ENCODE results near the gene PTGFR. TPM values are rescaled to one million over a fixed set of nuclear protein-coding genes. Genes with fewer than 3 reads are reported as not detected.

PTGFR gene
- total RNA-seq, 1 experiment from 2014 or later = not detected

GRCh38 chr1:78549891-78550290, 59.1 kb downstream of the PTGFR start:
- ATAC-seq = no peak
- ChIA-PET POLR2A (no interaction called here), CTCF (no interaction called here), RAD21 (ENCODE audit: low non-redundant PET in 1 of 2, low total read pairs in 2 of 2, uncharacterized antibody in 2 of 2, unreplicated experiment in 2 of 2) (no interaction called here)
- no peaks in the 10 kb centered on the region for H3K79me2 ChIP-seq (ENCODE audit: insufficient read depth, low read length)
- H3K9ac ChIP-seq (ENCODE audit: low read length) = no peak overlapping the region
- no peaks in the 10 kb centered on the region for H3K4me1 ChIP-seq (ENCODE audit: control insufficient read depth in 1 of 2, insufficient read depth in 2 of 2, low read length in 2 of 2)
- BruUV-seq (replicated peaks) = no TSS peak
- no peaks in the 10 kb centered on the region for H3K9me2 ChIP-seq (ENCODE audit: insufficient read depth)
- no peak for DNase-seq (ENCODE audit: low read depth, low spot score)
- intact Hi-C loops (cut with micrococcal nuclease) = no loop called here
- H3K4me2 ChIP-seq (ENCODE audit: low read length) = no peak overlapping the region
- TF ChIP-seq SRF (IDR thresholded peaks at IDR 0.05; ENCODE audit: low read depth) (no peak), ZFX (IDR thresholded peaks at IDR 0.05) (no peak), EGR1 (IDR thresholded peaks at IDR 0.05; ENCODE audit: low read depth) (no peak)
- TF ChIP-seq, protein P1, sequence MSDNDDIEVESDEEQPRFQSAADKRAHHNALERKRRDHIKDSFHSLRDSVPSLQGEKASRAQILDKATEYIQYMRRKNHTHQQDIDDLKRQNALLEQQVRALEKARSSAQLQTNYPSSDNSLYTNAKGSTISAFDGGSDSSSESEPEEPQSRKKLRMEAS (IDR thresholded peaks at IDR 0.05) = no peak
- TF ChIP-seq, protein P2, sequence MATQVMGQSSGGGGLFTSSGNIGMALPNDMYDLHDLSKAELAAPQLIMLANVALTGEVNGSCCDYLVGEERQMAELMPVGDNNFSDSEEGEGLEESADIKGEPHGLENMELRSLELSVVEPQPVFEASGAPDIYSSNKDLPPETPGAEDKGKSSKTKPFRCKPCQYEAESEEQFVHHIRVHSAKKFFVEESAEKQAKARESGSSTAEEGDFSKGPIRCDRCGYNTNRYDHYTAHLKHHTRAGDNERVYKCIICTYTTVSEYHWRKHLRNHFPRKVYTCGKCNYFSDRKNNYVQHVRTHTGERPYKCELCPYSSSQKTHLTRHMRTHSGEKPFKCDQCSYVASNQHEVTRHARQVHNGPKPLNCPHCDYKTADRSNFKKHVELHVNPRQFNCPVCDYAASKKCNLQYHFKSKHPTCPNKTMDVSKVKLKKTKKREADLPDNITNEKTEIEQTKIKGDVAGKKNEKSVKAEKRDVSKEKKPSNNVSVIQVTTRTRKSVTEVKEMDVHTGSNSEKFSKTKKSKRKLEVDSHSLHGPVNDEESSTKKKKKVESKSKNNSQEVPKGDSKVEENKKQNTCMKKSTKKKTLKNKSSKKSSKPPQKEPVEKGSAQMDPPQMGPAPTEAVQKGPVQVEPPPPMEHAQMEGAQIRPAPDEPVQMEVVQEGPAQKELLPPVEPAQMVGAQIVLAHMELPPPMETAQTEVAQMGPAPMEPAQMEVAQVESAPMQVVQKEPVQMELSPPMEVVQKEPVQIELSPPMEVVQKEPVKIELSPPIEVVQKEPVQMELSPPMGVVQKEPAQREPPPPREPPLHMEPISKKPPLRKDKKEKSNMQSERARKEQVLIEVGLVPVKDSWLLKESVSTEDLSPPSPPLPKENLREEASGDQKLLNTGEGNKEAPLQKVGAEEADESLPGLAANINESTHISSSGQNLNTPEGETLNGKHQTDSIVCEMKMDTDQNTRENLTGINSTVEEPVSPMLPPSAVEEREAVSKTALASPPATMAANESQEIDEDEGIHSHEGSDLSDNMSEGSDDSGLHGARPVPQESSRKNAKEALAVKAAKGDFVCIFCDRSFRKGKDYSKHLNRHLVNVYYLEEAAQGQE (IDR thresholded peaks at IDR 0.05; ENCODE audit: low read depth) = no peak
- H3K36me3 ChIP-seq (ENCODE audit: control insufficient read depth in 1 of 2, insufficient read depth in 2 of 2, low read length in 2 of 2) = no peaks in the 10 kb centered on the region
- H3K9me3 ChIP-seq (ENCODE audit: control insufficient read depth in 1 of 2, insufficient read depth in 1 of 2, low read depth in 1 of 2, low read length in 2 of 2) = no peaks in the 10 kb centered on the region
- no peak overlapping the region for H3K4me3 ChIP-seq (replicated peaks in 1 of 2; ENCODE audit: low read depth in 1 of 2, low read length in 2 of 2)
- H3K27me3 ChIP-seq (ENCODE audit: insufficient read depth, low read length) = no peaks in the 10 kb centered on the region
- no peak overlapping the region for H3K27ac ChIP-seq (ENCODE audit: low read depth, low read length)
- no peak overlapping the region for H2AFZ ChIP-seq (ENCODE audit: low read depth, low read length, poor library complexity, severe bottlenecking)
- no peaks in the 10 kb centered on the region for H4K20me1 ChIP-seq (ENCODE audit: insufficient read depth)

DNA sequence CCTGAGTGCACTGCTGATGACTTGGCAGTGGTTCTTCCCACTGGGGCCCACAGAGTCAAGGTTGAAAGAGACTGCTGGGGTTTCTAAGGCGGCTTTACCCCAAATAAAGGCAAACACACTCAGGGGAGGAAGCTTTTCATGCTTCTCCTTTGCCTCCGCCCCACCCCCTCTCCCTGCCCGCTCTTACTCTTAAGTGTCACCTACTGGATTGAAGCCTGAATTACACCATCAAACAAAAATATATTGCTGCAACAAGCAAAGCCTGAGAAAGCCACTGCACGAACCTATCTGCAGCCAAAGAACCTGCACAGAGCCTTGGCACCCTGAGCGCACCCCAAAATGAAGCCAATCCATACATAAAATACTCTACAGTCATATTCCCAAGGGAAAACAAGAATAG, 63.1 kb downstream of the PTGFR start:
- no peaks in the 10 kb centered on the region for H3K9me2 ChIP-seq (ENCODE audit: insufficient read depth)
- no peaks in the 10 kb centered on the region for H3K79me2 ChIP-seq (ENCODE audit: insufficient read depth, low read length)
- H3K4me1 ChIP-seq (ENCODE audit: control insufficient read depth in 1 of 2, insufficient read depth in 2 of 2, low read length in 2 of 2) = no peaks in the 10 kb centered on the region
- no peak overlapping the region for H2AFZ ChIP-seq (ENCODE audit: low read depth, low read length, poor library complexity, severe bottlenecking)
- POLR2A ChIA-PET = no interaction called here
- H3K4me3 ChIP-seq (replicated peaks in 1 of 2; ENCODE audit: low read depth in 1 of 2, low read length in 2 of 2) = no peak overlapping the region
- H3K27me3 ChIP-seq (ENCODE audit: insufficient read depth, low read length) = no peaks in the 10 kb centered on the region
- DNase-seq (ENCODE audit: low read depth, low spot score) (peak; percentile 7), ATAC-seq (peak; percentile 67)
- H3K4me2 ChIP-seq (ENCODE audit: low read length) = no peak overlapping the region
- intact Hi-C loops (cut with micrococcal nuclease) = no loop called here
- RAD21 ChIA-PET (ENCODE audit: low non-redundant PET in 1 of 2, low total read pairs in 2 of 2, uncharacterized antibody in 2 of 2, unreplicated experiment in 2 of 2) = no interaction called here
- H3K36me3 ChIP-seq (ENCODE audit: control insufficient read depth in 1 of 2, insufficient read depth in 2 of 2, low read length in 2 of 2) = no peaks in the 10 kb centered on the region
- H3K9ac ChIP-seq (ENCODE audit: low read length) = no peak overlapping the region
- no TSS peak for BruUV-seq (replicated peaks)
- CTCF ChIA-PET = interaction anchor here (1.3 kb wide), 1 partner anchor 408 kb away, joined by 4 read pairs; no protein-coding TSS in a partner anchor
- H3K27ac ChIP-seq (ENCODE audit: low read depth, low read length) = no peak overlapping the region
- no peaks in the 10 kb centered on the region for H4K20me1 ChIP-seq (ENCODE audit: insufficient read depth)
- H3K9me3 ChIP-seq (ENCODE audit: control insufficient read depth in 1 of 2, insufficient read depth in 1 of 2, low read depth in 1 of 2, low read length in 2 of 2) = no peaks in the 10 kb centered on the region
- TF ChIP-seq RAD21 (IDR thresholded peaks at IDR 0.05; ENCODE audit: low read depth) (peak; percentile 48), SP1 (IDR thresholded peaks at IDR 0.05; ENCODE audit: low read depth) (no peak), ZNF274 (IDR thresholded peaks at IDR 0.05; ENCODE audit: low read depth, low read length) (no peak), POLR2AphosphoS5 (IDR thresholded peaks at IDR 0.05; ENCODE audit: low read depth, low read length) (no peak), TCF7L2 (IDR thresholded peaks at IDR 0.05; ENCODE audit: borderline replicate concordance, extremely low read depth, insufficient read depth, insufficient read length) (no peak), ELF1 (IDR thresholded peaks at IDR 0.05; ENCODE audit: borderline replicate concordance, low read depth) (no peak), EGR1 (IDR thresholded peaks at IDR 0.05; ENCODE audit: low read depth) (no peak), SIN3A (IDR thresholded peaks at IDR 0.05; ENCODE audit: low read depth) (no peak), FOSL1 (IDR thresholded peaks at IDR 0.05; ENCODE audit: low read depth) (no peak), JUND (IDR thresholded peaks at IDR 0.05) (no peak), POLR2A (IDR thresholded peaks at IDR 0.05; ENCODE audit: borderline replicate concordance, extremely low read depth, insufficient read depth, insufficient read length) (no peak), ATF3 (IDR thresholded peaks at IDR 0.05) (no peak)
- TF ChIP-seq, protein P3, sequence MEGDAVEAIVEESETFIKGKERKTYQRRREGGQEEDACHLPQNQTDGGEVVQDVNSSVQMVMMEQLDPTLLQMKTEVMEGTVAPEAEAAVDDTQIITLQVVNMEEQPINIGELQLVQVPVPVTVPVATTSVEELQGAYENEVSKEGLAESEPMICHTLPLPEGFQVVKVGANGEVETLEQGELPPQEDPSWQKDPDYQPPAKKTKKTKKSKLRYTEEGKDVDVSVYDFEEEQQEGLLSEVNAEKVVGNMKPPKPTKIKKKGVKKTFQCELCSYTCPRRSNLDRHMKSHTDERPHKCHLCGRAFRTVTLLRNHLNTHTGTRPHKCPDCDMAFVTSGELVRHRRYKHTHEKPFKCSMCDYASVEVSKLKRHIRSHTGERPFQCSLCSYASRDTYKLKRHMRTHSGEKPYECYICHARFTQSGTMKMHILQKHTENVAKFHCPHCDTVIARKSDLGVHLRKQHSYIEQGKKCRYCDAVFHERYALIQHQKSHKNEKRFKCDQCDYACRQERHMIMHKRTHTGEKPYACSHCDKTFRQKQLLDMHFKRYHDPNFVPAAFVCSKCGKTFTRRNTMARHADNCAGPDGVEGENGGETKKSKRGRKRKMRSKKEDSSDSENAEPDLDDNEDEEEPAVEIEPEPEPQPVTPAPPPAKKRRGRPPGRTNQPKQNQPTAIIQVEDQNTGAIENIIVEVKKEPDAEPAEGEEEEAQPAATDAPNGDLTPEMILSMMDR (IDR thresholded peaks at IDR 0.05 in 2 of 3, conservative IDR thresholded peaks at IDR 0.05 in 1 of 3; ENCODE audit: borderline replicate concordance in 1 of 3, insufficient read depth in 1 of 3, low read depth in 2 of 3, low read length in 2 of 3) = peak in 2 of 3 experiments; percentile 44 to 45; a peak in 3 of 6 replicates
- TF ChIP-seq, protein P1 (IDR thresholded peaks at IDR 0.05) = no peak
